T-helper 1 cell treated with Interleukin-12 subunit alpha and Interleukin-12 subunit beta and Interleukin-4 antibody, amounts not matched to agents 30 μg/mL and 1 μg/mL, for 36 hours (primary cell): ENCODE data around the gene CCL22.

Experiments used
- H3K27ac Mint-ChIP-seq: one replicate; pipeline ENCODE4 v1.8.0; 2021; ENCODE audit warnings: mild to moderate bottlenecking, mixed read lengths
- H3K27me3 Mint-ChIP-seq: one replicate; pipeline ENCODE4 v1.8.0; 2021; ENCODE audit warnings: low read depth, mixed read lengths
- H3K36me3 Mint-ChIP-seq: one replicate; pipeline ENCODE4 v1.8.0; 2021; ENCODE audit warnings: low read depth, mixed read lengths
- H3K4me1 Mint-ChIP-seq: one replicate; pipeline ENCODE4 v1.8.0; 2021; ENCODE audit warnings: low read depth, mixed read lengths
- H3K4me3 Mint-ChIP-seq: one replicate; pipeline ENCODE4 v1.8.0; 2021; ENCODE audit warnings: mild to moderate bottlenecking, moderate library complexity, mixed read lengths
- H3K9me3 Mint-ChIP-seq: one replicate; pipeline ENCODE4 v1.8.0; 2021; ENCODE audit warnings: mixed read lengths

CCL22 gene, protein sequence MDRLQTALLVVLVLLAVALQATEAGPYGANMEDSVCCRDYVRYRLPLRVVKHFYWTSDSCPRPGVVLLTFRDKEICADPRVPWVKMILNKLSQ

DNA sequence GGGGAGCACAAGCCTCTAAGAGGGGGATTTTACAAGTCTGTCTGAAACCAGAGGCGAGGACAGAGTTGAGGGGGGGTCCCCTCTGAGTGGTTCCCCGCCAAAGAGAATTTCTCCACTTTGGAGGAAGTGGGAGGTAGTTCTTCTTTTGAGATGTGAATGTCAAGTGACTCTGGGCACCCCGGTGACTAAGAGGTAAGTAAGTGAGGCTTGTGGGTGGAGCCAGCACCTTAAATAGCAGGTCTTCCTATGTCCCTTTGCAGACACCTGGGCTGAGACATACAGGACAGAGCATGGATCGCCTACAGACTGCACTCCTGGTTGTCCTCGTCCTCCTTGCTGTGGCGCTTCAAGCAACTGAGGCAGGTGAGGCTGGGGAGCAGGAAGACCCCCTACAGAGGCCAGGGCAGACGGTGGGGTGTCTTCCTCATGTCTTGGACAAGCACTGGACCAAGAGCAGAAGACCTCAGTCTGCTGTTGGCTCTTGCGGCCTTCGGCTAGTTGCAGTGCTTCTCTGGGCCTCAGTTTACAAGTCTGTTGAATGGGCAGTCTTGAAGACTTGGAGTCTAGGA is at the start of gene CCL22:
CCL22 (plus strand) TSS at position 257 of the 569 bp plus-strand sequence; CDS start at position 291, 34 bp downstream.
- no peaks in the 10 kb centered on the region for H3K4me1 Mint-ChIP-seq
- H3K9me3 Mint-ChIP-seq = no peaks in the 10 kb centered on the region
- no peaks in the 10 kb centered on the region for H3K36me3 Mint-ChIP-seq
- no peak within 1 kb of the TSS for H3K4me3 Mint-ChIP-seq
- peaks cover 1% of the 10 kb centered on the region for H3K27me3 Mint-ChIP-seq
- H3K27ac Mint-ChIP-seq = no peak within 1 kb of the TSS

- H3K4me3 Mint-ChIP-seq = no peak overlapping the region
- H3K27ac Mint-ChIP-seq = no peak overlapping the region
- no peaks in the 10 kb centered on the region for H3K36me3 Mint-ChIP-seq
Observed at GRCh38 chr16:57310801-57311200, 47.8 kb upstream of the CCL22 start.

DNA sequence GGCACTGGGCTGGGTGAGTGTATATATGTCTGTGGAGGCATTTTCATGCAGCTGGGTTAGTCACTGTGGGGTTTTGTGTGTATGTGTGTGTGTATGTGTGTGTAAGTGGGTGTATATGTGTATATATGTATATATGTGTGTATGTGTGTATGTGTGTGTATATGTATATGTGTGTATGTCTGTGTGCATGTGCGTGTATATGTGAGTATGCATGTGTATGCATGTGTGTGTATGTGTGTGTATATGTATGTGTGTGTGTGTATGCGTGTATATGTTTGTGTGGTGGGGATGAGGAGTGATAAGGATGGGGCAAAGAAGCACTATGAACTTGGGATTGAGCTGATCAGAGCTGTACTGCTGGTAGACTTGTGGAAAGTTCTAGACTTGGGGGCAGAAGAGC is 45.1 kb upstream of the CCL22 start:
- no peak overlapping the region for H3K4me3 Mint-ChIP-seq
- H3K9me3 Mint-ChIP-seq = no peaks in the 10 kb centered on the region
- no peaks in the 10 kb centered on the region for H3K36me3 Mint-ChIP-seq
- peaks cover 14% of the 10 kb centered on the region for H3K4me1 Mint-ChIP-seq
- no peak overlapping the region for H3K27ac Mint-ChIP-seq
- H3K27me3 Mint-ChIP-seq = peaks cover 3% of the 10 kb centered on the region

More at GRCh38 chr16:57310801-57311200, 47.8 kb upstream of the CCL22 start:
- H3K9me3 Mint-ChIP-seq = no peaks in the 10 kb centered on the region
- H3K27me3 Mint-ChIP-seq = peaks cover 8% of the 10 kb centered on the region
- H3K4me1 Mint-ChIP-seq = peaks cover 13% of the 10 kb centered on the region

DNA sequence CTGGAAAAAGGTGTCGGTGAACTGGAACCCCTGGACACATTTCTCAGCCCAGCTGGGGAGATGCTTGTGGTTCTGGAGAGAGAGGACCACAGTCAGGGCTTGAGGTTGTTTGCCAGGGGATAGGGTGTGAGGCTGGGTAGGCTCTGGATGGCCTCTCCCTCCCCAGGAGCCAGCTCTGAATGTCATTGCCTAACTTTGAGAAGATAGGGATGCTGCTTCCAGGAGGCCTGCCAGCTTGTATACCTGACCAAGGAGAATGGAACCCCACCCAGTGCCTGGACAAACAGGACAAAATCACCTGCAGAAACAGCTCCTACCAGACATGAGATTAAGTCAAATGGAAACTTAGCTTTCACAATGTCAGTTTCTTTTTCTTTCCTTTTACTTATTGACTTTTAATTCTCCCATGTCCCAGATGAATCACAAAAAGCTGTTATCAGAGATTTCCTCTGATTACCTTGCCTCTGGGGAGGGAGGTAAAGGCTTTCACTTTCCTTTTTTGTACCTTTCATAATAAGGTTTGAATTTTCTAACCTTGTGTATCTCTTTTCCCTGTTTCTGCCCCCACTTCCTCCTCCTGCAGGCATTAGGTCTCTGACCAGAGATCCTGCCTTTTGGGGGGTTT is 44.3 kb upstream of the CCL22 start:
- no peak overlapping the region for H3K27ac Mint-ChIP-seq

DNA sequence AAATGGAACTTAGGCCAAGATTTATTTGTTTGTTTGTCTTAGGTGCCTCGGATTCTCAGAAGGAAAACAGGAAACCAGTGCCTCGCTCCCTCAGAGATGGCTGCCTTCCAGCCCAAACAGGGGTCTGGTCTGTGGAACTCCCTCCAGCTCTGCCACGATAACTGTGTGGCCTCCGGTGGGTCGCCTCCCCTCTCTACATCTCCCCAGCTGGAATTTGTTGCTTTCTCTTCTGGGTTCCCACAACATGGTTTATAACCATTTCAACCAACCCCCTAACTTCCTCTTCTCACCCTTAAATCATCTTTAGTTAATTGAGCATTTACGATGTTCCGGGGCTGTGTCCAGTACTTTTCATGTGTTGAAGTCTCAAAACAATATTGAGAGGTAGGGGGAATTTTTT is 43.2 kb upstream of the CCL22 start:
- Mint-ChIP-seq H3K4me1 (peaks cover 14% of the 10 kb centered on the region), H3K27me3 (peaks cover 3% of the 10 kb centered on the region), H3K27ac (no peak overlapping the region), H3K4me3 (no peak overlapping the region), H3K36me3 (no peaks in the 10 kb centered on the region), H3K9me3 (no peaks in the 10 kb centered on the region)

More for the DNA sequence above, 44.3 kb upstream of the CCL22 start:
- H3K27me3 Mint-ChIP-seq = peaks cover 3% of the 10 kb centered on the region
- no peaks in the 10 kb centered on the region for H3K9me3 Mint-ChIP-seq
- no peaks in the 10 kb centered on the region for H3K36me3 Mint-ChIP-seq
- no peak overlapping the region for H3K4me3 Mint-ChIP-seq
- peaks cover 14% of the 10 kb centered on the region for H3K4me1 Mint-ChIP-seq

DNA sequence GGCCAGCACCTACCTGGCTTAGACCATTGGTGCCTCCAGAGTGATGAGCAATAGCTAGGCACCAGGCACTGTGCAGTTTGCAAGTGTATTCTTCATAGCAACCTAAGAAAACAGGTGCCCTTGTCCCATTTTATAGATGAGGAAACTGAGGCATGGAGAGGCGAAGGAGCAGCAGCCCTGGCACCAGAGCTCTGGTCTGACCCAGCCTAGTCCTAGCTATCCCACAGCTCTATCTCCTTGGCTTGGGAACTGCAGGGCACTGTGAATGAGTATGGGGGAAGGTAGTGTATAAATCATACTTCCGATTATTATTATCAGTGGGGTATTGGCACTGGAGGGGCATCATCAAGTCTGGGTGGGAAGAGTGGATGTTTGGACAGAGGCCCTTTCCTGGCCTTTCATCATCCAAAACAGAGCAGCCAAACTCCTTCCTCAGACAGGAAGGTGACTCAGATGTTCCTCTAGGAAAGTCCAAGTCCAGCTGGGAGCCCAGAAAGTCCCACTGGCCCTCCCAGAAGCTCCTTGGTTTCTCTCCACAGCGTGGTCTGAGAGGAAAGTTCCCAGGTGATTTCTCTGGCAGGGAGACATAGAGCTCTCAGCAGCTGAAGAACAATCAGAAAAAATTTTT is 42.1 kb upstream of the CCL22 start:
- H3K27me3 Mint-ChIP-seq = peaks cover 3% of the 10 kb centered on the region
- peaks cover 14% of the 10 kb centered on the region for H3K4me1 Mint-ChIP-seq
- H3K36me3 Mint-ChIP-seq = no peaks in the 10 kb centered on the region
- no peaks in the 10 kb centered on the region for H3K9me3 Mint-ChIP-seq
- H3K4me3 Mint-ChIP-seq = no peak overlapping the region
- H3K27ac Mint-ChIP-seq = no peak overlapping the region

DNA sequence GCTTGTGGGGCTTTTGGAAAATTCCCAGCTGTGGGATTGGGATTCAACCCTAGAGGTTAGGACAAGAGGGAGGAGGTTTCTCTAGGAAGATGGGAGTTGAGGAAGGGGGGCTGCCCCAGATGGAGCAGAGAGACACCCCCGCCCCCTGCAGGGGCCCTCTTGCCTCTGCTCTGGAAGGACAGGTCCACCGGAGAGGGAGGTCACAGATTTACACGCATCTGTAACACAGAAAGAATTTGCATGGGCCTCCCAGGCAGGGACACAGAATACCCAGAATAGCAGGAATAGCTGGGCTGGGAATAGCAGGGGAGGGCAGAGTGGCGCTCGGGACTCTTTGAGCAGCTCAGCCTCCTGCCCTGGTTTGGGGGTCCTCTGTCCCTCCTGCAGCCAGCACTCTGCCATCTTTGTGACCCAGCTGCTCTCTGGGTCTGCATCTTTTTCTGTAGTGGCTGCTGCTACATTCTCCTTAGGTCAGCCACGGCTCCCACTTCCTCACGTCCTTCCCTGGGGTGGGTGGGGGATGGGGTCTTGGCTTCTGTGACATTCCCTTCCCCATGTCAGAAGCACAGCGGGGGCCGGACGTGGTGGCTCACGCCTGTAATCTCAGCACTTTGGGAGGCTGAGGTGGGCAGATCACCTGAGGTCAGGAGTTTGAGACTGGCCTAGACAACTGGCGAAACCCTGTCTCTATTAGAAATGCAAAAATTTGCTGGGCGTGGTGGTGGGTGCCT is 40.2 kb upstream of the CCL22 start:
- peaks cover 11% of the 10 kb centered on the region for H3K4me1 Mint-ChIP-seq
- H3K9me3 Mint-ChIP-seq = no peaks in the 10 kb centered on the region
- H3K36me3 Mint-ChIP-seq = no peaks in the 10 kb centered on the region
- no peak overlapping the region for H3K27ac Mint-ChIP-seq
- H3K27me3 Mint-ChIP-seq = no peaks in the 10 kb centered on the region
- no peak overlapping the region for H3K4me3 Mint-ChIP-seq

DNA sequence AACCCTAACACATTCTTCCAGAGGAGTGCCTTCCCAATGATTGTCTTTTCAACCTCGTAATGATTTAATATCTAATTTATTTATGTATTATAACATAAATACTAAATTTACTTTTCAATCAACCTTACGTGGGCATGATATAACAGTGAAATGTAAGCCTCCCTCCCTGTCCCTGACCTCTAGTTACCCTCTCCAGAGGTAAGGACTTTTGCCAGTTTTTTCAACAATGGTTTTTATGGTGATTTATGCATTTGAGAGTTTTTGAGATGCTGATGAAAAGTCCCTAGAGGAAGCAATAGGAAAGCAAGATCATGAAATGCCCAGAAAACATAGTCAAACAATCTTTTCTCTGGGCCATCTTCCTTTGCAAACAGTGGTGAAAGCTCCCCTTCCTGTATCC is 38.9 kb upstream of the CCL22 start:
- H3K27me3 Mint-ChIP-seq = no peaks in the 10 kb centered on the region
- H3K36me3 Mint-ChIP-seq = no peaks in the 10 kb centered on the region
- no peaks in the 10 kb centered on the region for H3K9me3 Mint-ChIP-seq
- no peak overlapping the region for H3K4me3 Mint-ChIP-seq
- no peak overlapping the region for H3K27ac Mint-ChIP-seq
- H3K4me1 Mint-ChIP-seq = peaks cover 4% of the 10 kb centered on the region

DNA sequence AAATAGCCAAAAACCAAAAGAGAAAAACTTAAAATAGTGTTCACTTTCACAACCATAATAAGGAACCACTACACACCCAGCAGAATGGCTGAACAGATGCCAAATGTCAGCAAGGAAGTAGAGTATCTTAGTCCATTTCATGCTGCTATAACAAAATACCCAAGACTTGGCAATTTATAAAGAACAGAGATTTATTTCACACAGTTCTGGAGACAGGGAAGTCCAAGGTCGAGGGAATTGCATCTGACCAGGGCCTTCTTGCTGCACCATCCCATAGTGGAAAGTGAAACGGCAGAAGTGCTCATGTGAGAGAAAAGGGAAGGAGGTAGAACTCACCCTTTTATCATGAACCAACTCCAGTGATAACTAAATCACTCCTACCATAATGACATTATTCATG is 33.8 kb upstream of the CCL22 start:
- Mint-ChIP-seq H3K36me3 (no peaks in the 10 kb centered on the region), H3K9me3 (no peaks in the 10 kb centered on the region), H3K27me3 (peaks cover 4% of the 10 kb centered on the region), H3K4me3 (no peak overlapping the region), H3K27ac (no peak overlapping the region), H3K4me1 (no peaks in the 10 kb centered on the region)

- Mint-ChIP-seq H3K4me3 (no peak overlapping the region), H3K36me3 (no peaks in the 10 kb centered on the region), H3K9me3 (no peaks in the 10 kb centered on the region), H3K4me1 (no peaks in the 10 kb centered on the region), H3K27me3 (peaks cover 4% of the 10 kb centered on the region), H3K27ac (no peak overlapping the region)
Observed at GRCh38 chr16:57325458-57325857, 33.1 kb upstream of the CCL22 start.

- H3K9me3 Mint-ChIP-seq = no peaks in the 10 kb centered on the region
- no peak overlapping the region for H3K4me3 Mint-ChIP-seq
- H3K36me3 Mint-ChIP-seq = no peaks in the 10 kb centered on the region
- no peaks in the 10 kb centered on the region for H3K4me1 Mint-ChIP-seq
- H3K27ac Mint-ChIP-seq = no peak overlapping the region
- H3K27me3 Mint-ChIP-seq = peaks cover 34% of the 10 kb centered on the region
Observed at GRCh38 chr16:57329718-57330327, 28.8 kb upstream of the CCL22 start.

- H3K4me1 Mint-ChIP-seq = no peaks in the 10 kb centered on the region
- H3K27me3 Mint-ChIP-seq = peaks cover 41% of the 10 kb centered on the region
- no peaks in the 10 kb centered on the region for H3K36me3 Mint-ChIP-seq
- no peak overlapping the region for H3K4me3 Mint-ChIP-seq
- H3K27ac Mint-ChIP-seq = no peak overlapping the region
- no peaks in the 10 kb centered on the region for H3K9me3 Mint-ChIP-seq
Observed at GRCh38 chr16:57331355-57331754, 27.2 kb upstream of the CCL22 start.

GRCh38 chr16:57333402-57333801 is 25.2 kb upstream of the CCL22 start:
- Mint-ChIP-seq H3K27me3 (peaks cover 43% of the 10 kb centered on the region), H3K4me1 (no peaks in the 10 kb centered on the region), H3K4me3 (no peak overlapping the region), H3K36me3 (no peaks in the 10 kb centered on the region), H3K27ac (no peak overlapping the region), H3K9me3 (no peaks in the 10 kb centered on the region)

DNA sequence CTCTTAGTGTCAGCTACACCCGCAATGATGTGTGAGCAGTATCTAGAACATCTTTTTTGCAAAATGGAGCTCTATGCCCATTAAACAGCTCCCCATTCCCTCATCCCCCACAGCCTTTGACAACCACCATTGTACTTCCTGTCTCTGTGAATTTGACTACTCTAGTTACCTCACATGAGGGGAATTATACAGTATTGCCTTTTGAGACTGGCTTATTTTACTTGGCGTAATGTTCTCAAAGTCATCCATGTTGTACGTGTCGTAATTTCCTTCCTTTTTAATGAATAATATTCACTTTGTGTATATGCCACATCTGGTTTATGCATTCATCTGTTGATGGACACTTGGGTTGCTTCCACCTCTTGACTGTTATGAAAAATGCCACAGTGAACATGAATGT is 23.2 kb upstream of the CCL22 start:
- Mint-ChIP-seq H3K27me3 (peaks cover 46% of the 10 kb centered on the region), H3K4me3 (no peak overlapping the region), H3K4me1 (no peaks in the 10 kb centered on the region), H3K27ac (no peak overlapping the region), H3K9me3 (no peaks in the 10 kb centered on the region), H3K36me3 (no peaks in the 10 kb centered on the region)
